Inferior parietal cortex (tissue), 1 donor: ENCODE results near the gene CALN1.
"Not testable (repeated sequence)": the region's sequence is repeated elsewhere in the genome, so short reads cannot be mapped to it uniquely, and the experiment has no call there.

Source experiments
- DNase-seq: peaks from one replicate; pipeline ENCODE4 v3.0.0-alpha.2; 2016; ENCODE audit errors: extremely low spot score

The CALN1 gene

GRCh38 chr7:71750290-71750689 lies 661.8 kb downstream of the CALN1 start:
- DNase-seq = no peak

- peak; percentile 22 for DNase-seq
Measured at GRCh38 chr7:71746006-71746405, 666.1 kb downstream of the CALN1 start.

GRCh38 chr7:71740174-71740560 lies 672.0 kb downstream of the CALN1 start:
- no peak for DNase-seq

- DNase-seq = no peak
Measured at GRCh38 chr7:71739520-71740173, 672.5 kb downstream of the CALN1 start.

GRCh38 chr7:71737931-71738540 lies 674.1 kb downstream of the CALN1 start:
- not testable (repeated sequence) for DNase-seq

- DNase-seq = peak; percentile 89
Measured at GRCh38 chr7:71735961-71736556, 676.1 kb downstream of the CALN1 start.

GRCh38 chr7:71733107-71733870 lies 678.8 kb downstream of the CALN1 start:
- DNase-seq = peak; percentile 88

- DNase-seq = no peak
Measured at GRCh38 chr7:71731740-71732139, 680.4 kb downstream of the CALN1 start.
